Lower lobe of right lung (tissue), 2 donors: ENCODE measurements around the gene ZNF76. TPM values are rescaled to one million over a fixed set of nuclear protein-coding genes. Genes with fewer than 3 reads are reported as not detected.
"Not testable (repeated sequence)": the region's sequence is repeated elsewhere in the genome, so short reads cannot be mapped to it uniquely, and the experiment has no call there.

ENCODE experiments used
- ATAC-seq, 2 donors: fragments of 200-7000 bp; cut with Tn5 transposase; one replicate each; pipeline ENCODE4 v1.9.1; 2020 to 2022; ENCODE audit warnings: mild to moderate bottlenecking in 2 of 2, moderate library complexity in 2 of 2
- DNase-seq: peaks from one replicate; pipeline ENCODE4 v3.0.0-alpha.2; 2020
- H3K27ac ChIP-seq: fragments of 200-600 bp; one replicate; pipeline ENCODE4 v1.8.0; 2022
- H3K27me3 ChIP-seq: fragments of 200-600 bp; one replicate; pipeline ENCODE4 v1.8.0; 2022; ENCODE audit warnings: low read depth
- H3K36me3 ChIP-seq: fragments of 200-600 bp; one replicate; pipeline ENCODE4 v1.8.0; 2022; ENCODE audit warnings: mild to moderate bottlenecking
- H3K4me1 ChIP-seq: fragments of 200-600 bp; one replicate; pipeline ENCODE4 v1.8.0; 2022
- H3K4me3 ChIP-seq: fragments of 200-600 bp; one replicate; pipeline ENCODE4 v1.8.0; 2022; ENCODE audit warnings: mild to moderate bottlenecking
- H3K9me3 ChIP-seq: fragments of 200-600 bp; one replicate; pipeline ENCODE4 v1.8.0; 2022
- intact Hi-C: fragments of 100-400 bp; cut with DNase I; formaldehyde crosslinking; loops from one replicate; pipeline ENCODE4 v1.11.0; 2022
- total RNA-seq: library from RNA; stranded (reverse); fragmentation: NEBNext Ultra II Directional; extraction: Animal tissue kit (Norgen Biotek cat#: 25700); gene quantifications from one replicate; pipeline ENCODE4 v1.2.1, GENCODE V29; 2021
- TF ChIP-seq, protein P1 (sequence below): fragments of 200-600 bp; IDR thresholded peaks from one replicate; pipeline ENCODE4 v1.8.0; 2022; ENCODE audit warnings: antibody characterized with exemption, mild to moderate bottlenecking
- donor health status: DM: no; HTN: yes; CAD: no; lungs with severe emphysema.

ZNF76 gene
- total RNA-seq, 1 donor from 2014 or later: 39.4 TPM

DNA sequence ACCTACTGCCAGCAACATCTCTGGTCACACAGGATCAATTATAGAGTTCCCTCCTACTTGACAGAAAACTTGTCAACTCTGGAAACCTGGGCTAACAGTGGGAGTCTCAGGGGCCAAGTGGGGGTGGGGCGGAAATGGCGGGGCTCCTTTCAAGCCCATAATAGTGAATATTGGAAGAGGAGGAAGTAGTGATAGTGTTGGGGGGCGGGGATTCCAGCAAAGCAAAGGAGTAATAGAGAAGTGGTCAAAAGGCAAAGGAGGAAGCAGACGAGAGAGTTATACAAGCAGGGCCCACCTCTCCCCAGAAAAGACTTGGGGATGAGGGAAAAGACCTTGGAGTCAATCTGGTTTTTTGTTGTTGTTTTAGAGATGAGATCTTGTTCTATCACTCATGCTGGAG lies 40.1 kb downstream of the ZNF76 start:
- TF ChIP-seq, protein P1, sequence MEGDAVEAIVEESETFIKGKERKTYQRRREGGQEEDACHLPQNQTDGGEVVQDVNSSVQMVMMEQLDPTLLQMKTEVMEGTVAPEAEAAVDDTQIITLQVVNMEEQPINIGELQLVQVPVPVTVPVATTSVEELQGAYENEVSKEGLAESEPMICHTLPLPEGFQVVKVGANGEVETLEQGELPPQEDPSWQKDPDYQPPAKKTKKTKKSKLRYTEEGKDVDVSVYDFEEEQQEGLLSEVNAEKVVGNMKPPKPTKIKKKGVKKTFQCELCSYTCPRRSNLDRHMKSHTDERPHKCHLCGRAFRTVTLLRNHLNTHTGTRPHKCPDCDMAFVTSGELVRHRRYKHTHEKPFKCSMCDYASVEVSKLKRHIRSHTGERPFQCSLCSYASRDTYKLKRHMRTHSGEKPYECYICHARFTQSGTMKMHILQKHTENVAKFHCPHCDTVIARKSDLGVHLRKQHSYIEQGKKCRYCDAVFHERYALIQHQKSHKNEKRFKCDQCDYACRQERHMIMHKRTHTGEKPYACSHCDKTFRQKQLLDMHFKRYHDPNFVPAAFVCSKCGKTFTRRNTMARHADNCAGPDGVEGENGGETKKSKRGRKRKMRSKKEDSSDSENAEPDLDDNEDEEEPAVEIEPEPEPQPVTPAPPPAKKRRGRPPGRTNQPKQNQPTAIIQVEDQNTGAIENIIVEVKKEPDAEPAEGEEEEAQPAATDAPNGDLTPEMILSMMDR: no peak
- intact Hi-C loops: no loop called here
- peaks cover 56% of the 10 kb centered on the region for H3K4me1 ChIP-seq

DNA sequence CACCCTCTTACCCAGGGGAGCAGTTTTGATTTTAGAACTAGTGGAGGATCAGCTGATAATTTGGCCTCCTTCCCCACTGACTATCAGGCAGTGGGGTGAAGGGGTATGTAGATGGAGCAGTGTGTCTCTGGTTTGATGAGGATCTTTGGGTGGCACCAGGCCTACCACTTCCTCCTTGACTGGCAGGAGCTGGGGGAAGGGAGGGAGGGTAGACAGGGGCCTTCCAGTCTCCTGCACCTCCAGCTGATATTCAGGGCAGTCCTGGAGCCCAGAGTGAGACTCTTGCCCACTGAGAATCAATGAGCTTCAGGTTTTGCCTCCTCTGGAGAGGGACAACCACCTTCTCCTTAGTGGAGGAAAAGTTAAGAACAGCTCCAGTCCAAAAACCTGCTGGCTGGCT lies 41.3 kb downstream of the ZNF76 start:
- intact Hi-C loops: no loop called here

More for the DNA sequence above, 40.1 kb downstream of the ZNF76 start:
- H3K36me3 ChIP-seq: peaks cover 20% of the 10 kb centered on the region
- ATAC-seq (peak in 1 of 2 donors; percentile 33), DNase-seq (peak; percentile 67)
- no peaks in the 10 kb centered on the region for H3K27me3 ChIP-seq
- peak overlapping the region; percentile 61 for H3K4me3 ChIP-seq
- H3K9me3 ChIP-seq: no peaks in the 10 kb centered on the region
- H3K27ac ChIP-seq: peak overlapping the region; percentile 87

DNA sequence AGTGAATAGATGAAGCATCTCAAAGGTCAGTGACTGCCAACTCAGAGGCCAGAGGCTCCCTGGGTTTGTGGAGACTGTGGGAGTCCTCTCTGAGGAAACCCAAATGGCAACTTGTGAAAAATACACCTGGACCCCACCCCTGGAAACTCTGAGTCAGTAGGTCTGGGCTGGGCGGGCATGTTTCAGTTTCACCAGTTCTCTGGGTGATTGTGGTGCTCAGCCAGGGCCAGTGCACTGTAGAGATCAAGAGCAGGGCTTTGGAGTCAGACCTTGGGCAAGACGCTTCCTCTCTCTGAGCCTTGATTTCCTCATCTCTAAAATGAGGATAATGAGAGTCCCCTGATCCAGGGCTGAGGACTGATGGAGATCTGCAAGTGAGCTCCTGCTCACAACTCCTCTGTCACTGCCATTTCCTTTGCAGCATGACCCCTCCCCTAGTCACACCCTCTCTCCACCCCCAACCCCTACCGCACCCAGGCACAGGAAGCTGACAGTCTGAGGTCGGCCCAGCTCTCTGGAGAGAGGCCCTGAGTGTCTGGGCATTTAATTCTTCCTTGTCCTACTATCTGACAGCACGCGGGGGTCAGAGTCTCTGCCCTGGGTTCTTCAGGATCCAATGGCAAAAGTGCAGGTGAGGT lies 43.2 kb downstream of the ZNF76 start:
- peaks cover 44% of the 10 kb centered on the region for H3K4me1 ChIP-seq
- DNase-seq: peak; percentile 73
- H3K4me3 ChIP-seq: peak overlapping the region; percentile 22

More for the DNA sequence above, 41.3 kb downstream of the ZNF76 start:
- DNase-seq (no peak), ATAC-seq (no peak)
- Histone ChIP-seq H3K36me3 (peaks cover 8% of the 10 kb centered on the region), H3K27ac (peak overlapping the region; percentile 87), H3K9me3 (no peaks in the 10 kb centered on the region), H3K4me3 (peak overlapping the region; percentile 61), H3K4me1 (peaks cover 56% of the 10 kb centered on the region), H3K27me3 (no peaks in the 10 kb centered on the region)
- TF ChIP-seq, protein P1: no peak

DNA sequence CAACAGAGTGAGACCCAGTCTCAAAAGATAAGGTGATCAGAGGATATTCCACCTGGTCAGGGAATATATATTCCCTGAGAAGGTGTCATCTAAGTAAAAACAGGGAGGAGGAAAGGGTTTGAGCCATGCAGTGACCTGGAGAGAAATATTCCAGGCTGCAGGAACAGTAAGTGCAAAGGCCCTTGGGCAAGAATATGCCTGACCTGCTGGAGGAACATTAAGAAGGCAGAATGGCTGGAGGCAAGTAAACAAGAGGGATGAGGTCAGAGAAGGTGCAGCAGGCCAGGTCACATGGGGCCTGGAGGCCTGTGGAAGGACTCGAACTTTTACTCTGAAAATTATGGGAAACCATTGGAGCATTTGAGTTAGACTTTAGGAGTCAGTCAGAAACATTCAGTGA lies 44.8 kb downstream of the ZNF76 start:
- intact Hi-C loops: no loop called here
- ATAC-seq: no peak
- TF ChIP-seq, protein P1: no peak
- H3K9me3 ChIP-seq: no peaks in the 10 kb centered on the region
- H3K27me3 ChIP-seq: no peaks in the 10 kb centered on the region
- DNase-seq: no peak
- H3K27ac ChIP-seq: no peak overlapping the region
- H3K36me3 ChIP-seq: no peaks in the 10 kb centered on the region
- peaks cover 30% of the 10 kb centered on the region for H3K4me1 ChIP-seq
- no peak overlapping the region for H3K4me3 ChIP-seq

More for the DNA sequence above, 43.2 kb downstream of the ZNF76 start:
- Histone ChIP-seq H3K36me3 (no peaks in the 10 kb centered on the region), H3K27me3 (no peaks in the 10 kb centered on the region), H3K9me3 (no peaks in the 10 kb centered on the region), H3K27ac (peak overlapping the region; percentile 50)
- peak; percentile 73 to 80 for ATAC-seq
- TF ChIP-seq, protein P1: no peak
- intact Hi-C loops: no loop called here

DNA sequence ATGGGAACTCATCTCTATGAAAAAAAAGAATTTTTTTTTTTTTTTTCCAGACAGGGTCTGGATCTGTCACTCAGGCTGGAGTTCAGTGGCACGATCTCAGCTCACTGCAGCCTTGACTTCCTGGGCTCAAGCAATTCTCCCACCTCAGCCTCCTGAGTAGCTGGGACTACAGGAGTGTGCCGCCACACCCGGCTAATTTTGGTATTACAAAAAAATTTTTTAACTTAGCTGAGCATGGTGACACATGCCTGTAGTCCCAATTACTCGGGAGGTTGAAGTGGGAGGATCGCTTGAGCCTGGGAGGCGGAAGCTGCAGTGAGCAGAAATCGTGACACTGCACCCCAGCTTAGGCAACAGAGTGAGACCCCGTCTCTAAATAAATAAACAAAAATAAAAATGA lies 45.6 kb downstream of the ZNF76 start:
- H3K36me3 ChIP-seq: no peaks in the 10 kb centered on the region

DNA sequence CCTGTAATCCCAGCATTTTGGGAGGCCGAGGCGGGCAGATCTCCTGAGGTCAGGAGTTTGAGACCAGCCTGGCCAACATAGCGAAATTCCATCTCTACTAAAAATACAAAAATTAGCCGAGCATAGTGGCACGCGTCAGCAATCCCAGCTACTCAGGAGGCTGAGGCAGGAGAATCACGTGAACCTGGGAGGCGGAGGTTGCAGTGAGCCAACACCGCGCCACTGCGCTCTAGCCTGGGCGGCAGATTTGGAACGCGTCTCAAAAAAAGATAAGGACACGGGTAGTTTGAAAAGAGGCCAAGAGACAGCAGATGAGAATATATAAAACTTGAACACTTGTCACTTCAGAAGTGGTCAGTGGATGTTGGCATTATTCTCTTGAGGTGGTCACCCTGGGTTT lies 47.6 kb downstream of the ZNF76 start:
- H3K4me3 ChIP-seq, ATAC-seq, H3K27ac ChIP-seq, H3K9me3 ChIP-seq, H3K27me3 ChIP-seq, DNase-seq, H3K36me3 ChIP-seq, intact Hi-C loops: not testable (repeated sequence)
- H3K4me1 ChIP-seq: peaks cover 31% of the 10 kb centered on the region

More for the DNA sequence above, 45.6 kb downstream of the ZNF76 start:
- ATAC-seq: no peak
- H3K27me3 ChIP-seq: no peaks in the 10 kb centered on the region
- no peaks in the 10 kb centered on the region for H3K9me3 ChIP-seq
- intact Hi-C loops: no loop called here
- DNase-seq: no peak
- H3K4me3 ChIP-seq: no peak overlapping the region
- no peak overlapping the region for H3K27ac ChIP-seq
- TF ChIP-seq, protein P1: no peak
- peaks cover 26% of the 10 kb centered on the region for H3K4me1 ChIP-seq

DNA sequence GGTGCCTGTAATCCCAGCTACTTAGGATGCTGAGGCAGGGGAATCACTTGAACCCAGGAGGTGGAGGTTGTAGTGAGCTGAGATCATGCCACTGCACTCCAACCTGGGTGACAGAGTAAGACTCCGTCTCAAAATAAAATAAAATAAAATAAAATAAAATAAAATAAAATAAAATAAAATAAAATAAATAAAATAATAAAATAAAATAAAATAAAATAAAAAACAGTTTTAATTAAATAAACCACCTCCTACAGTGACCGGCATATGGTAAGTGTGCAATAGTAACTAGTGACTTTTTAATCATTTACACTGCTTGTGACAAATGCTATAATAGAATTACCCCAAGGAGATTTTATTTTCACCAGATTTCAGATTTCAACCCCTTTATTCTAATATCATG lies 49.0 kb downstream of the ZNF76 start:
- intact Hi-C loops, ATAC-seq, DNase-seq, H3K36me3 ChIP-seq, H3K27ac ChIP-seq, H3K4me3 ChIP-seq, H3K9me3 ChIP-seq, H3K27me3 ChIP-seq: not testable (repeated sequence)
- H3K4me1 ChIP-seq: peaks cover 28% of the 10 kb centered on the region
